SU-DHL-6 (cell line): ENCODE measurements around the gene HPGDS.

Experiments used
- H2AFZ ChIP-seq: fragments of 200-600 bp; sonication (generic); 2 replicates; pipeline ENCODE4 v1.6.1; 2014; ENCODE audit warnings: low read depth, mild to moderate bottlenecking, moderate library complexity, mixed read lengths, antibody characterized with exemption, low read length; ENCODE audit not compliant: severe bottlenecking
- H3F3A ChIP-seq: fragments of 200-600 bp; shearing (Covaris generic); 2 replicates; pipeline ENCODE4 v1.6.0; 2016; ENCODE audit warnings: antibody characterized with exemption, mild to moderate bottlenecking; ENCODE audit not compliant: insufficient read depth
- H3K27ac ChIP-seq: fragments of 200-600 bp; sonication (generic); 2 replicates; pipeline ENCODE4 v1.5.1; 2016; ENCODE audit warnings: low read depth, mild to moderate bottlenecking, low read length, moderate library complexity, mixed read lengths
- H3K27me3 ChIP-seq: fragments of 200-600 bp; sonication (generic), shearing (Covaris generic); 2 replicates; pipeline ENCODE4 v1.6.0; 2014; ENCODE audit warnings: mild to moderate bottlenecking, low read length
- H3K36me3 ChIP-seq: fragments of 200-600 bp; sonication (generic); 2 replicates; pipeline ENCODE4 v1.6.1; 2014; ENCODE audit warnings: mild to moderate bottlenecking, low read length, mixed read lengths
- H3K4me2 ChIP-seq: fragments of 300-600, 200-600 bp; shearing (Covaris generic), sonication (generic); 2 replicates; pipeline ENCODE4 v1.6.0; 2014; ENCODE audit warnings: low read length, low read depth, mild to moderate bottlenecking; ENCODE audit not compliant: poor library complexity, severe bottlenecking
- H3K4me3 ChIP-seq: fragments of 200-600 bp; sonication (generic); 2 replicates; pipeline ENCODE4 v1.5.1; 2014; ENCODE audit warnings: antibody characterized with exemption, low read length, mild to moderate bottlenecking, mixed read lengths; ENCODE audit not compliant: insufficient read depth, poor library complexity, severe bottlenecking
- H3K79me2 ChIP-seq: fragments of 200-600 bp; sonication (generic); 2 replicates; pipeline ENCODE4 v1.6.1; 2014; ENCODE audit warnings: mild to moderate bottlenecking, low read length, moderate library complexity; ENCODE audit not compliant: insufficient read depth
- H3K9ac ChIP-seq: fragments of 200-600 bp; sonication (generic); 2 replicates; pipeline ENCODE4 v1.7.0; 2014; ENCODE audit warnings: mild to moderate bottlenecking, low read length
- H3K9me2 ChIP-seq: fragments of 200-600 bp; sonication (generic); replicated peaks from 2 replicates; pipeline ENCODE4 v1.6.1; 2014; ENCODE audit warnings: low read length; ENCODE audit not compliant: insufficient read depth
- H3K9me3 ChIP-seq: fragments of 200-600 bp; sonication (generic); 2 replicates; pipeline ENCODE4 v1.6.1; 2014; ENCODE audit warnings: low read length, mixed read lengths; ENCODE audit not compliant: insufficient read depth
- H4K20me1 ChIP-seq: fragments of 200-600 bp; sonication (generic); 2 replicates; pipeline ENCODE4 v1.6.1; 2014; ENCODE audit warnings: low read depth, mild to moderate bottlenecking, antibody characterized with exemption, low read length, moderate library complexity, mixed read lengths
- CTCF ChIP-seq: fragments of 200-600 bp; sonication (generic); IDR thresholded peaks from one replicate; pipeline ENCODE4 v1.5.1; 2017; ENCODE audit warnings: antibody characterized with exemption, mild to moderate bottlenecking, low read length, moderate library complexity; ENCODE audit not compliant: insufficient read depth, poor library complexity, severe bottlenecking
- EZH2phosphoT487 ChIP-seq: fragments of 200-600 bp; sonication (generic), shearing (Covaris generic); conservative IDR thresholded peaks from 2 replicates; pipeline ENCODE4 v1.6.1; 2018; ENCODE audit warnings: mild to moderate bottlenecking, antibody characterized with exemption, low read length, moderate library complexity, mixed read lengths

HPGDS gene

GRCh38 chr4:94365304-94365703, 22.7 kb upstream of the HPGDS start:
- no peaks in the 10 kb centered on the region for H4K20me1 ChIP-seq
- no peaks in the 10 kb centered on the region for H3F3A ChIP-seq
- H3K9me3 ChIP-seq: no peaks in the 10 kb centered on the region
- no peaks in the 10 kb centered on the region for H3K9me2 ChIP-seq
- H3K36me3 ChIP-seq: no peaks in the 10 kb centered on the region
- H3K9ac ChIP-seq: no peak overlapping the region
- H3K4me3 ChIP-seq: no peak overlapping the region
- no peak for TF ChIP-seq CTCF
- no peak for TF ChIP-seq EZH2phosphoT487
- no peak overlapping the region for H2AFZ ChIP-seq
- no peak overlapping the region for H3K27ac ChIP-seq
- no peak overlapping the region for H3K4me2 ChIP-seq
- H3K79me2 ChIP-seq: no peaks in the 10 kb centered on the region
- H3K27me3 ChIP-seq: no peaks in the 10 kb centered on the region

GRCh38 chr4:94364527-94364926, 21.9 kb upstream of the HPGDS start:
- no peak overlapping the region for H3K4me2 ChIP-seq
- no peaks in the 10 kb centered on the region for H3K9me2 ChIP-seq
- H3K27ac ChIP-seq: no peak overlapping the region

GRCh38 chr4:94363136-94363655, 20.6 kb upstream of the HPGDS start:
- Histone ChIP-seq H3K27me3 (no peaks in the 10 kb centered on the region), H3K9ac (no peak overlapping the region), H3F3A (no peaks in the 10 kb centered on the region), H3K4me3 (no peak overlapping the region), H4K20me1 (no peaks in the 10 kb centered on the region), H3K27ac (no peak overlapping the region), H3K36me3 (no peaks in the 10 kb centered on the region), H2AFZ (no peak overlapping the region), H3K9me2 (no peaks in the 10 kb centered on the region), H3K4me2 (no peak overlapping the region), H3K79me2 (no peaks in the 10 kb centered on the region), H3K9me3 (no peaks in the 10 kb centered on the region)
- TF ChIP-seq EZH2phosphoT487 (no peak), CTCF (no peak)

More at GRCh38 chr4:94364527-94364926, 21.9 kb upstream of the HPGDS start:
- Histone ChIP-seq H3K4me3 (no peak overlapping the region), H3K9me3 (no peaks in the 10 kb centered on the region), H3K36me3 (no peaks in the 10 kb centered on the region), H4K20me1 (no peaks in the 10 kb centered on the region), H3K27me3 (no peaks in the 10 kb centered on the region), H3K9ac (no peak overlapping the region), H2AFZ (no peak overlapping the region), H3K79me2 (no peaks in the 10 kb centered on the region), H3F3A (no peaks in the 10 kb centered on the region)
- TF ChIP-seq CTCF: no peak
- no peak for TF ChIP-seq EZH2phosphoT487
